AG10803 (cell line): Measurements from ENCODE around the gene LDB2.

ENCODE experiments used
- DNase-seq: peaks from one replicate; pipeline ENCODE4 v3.0.0; 2010; ENCODE audit warnings: low read depth
- H3K4me3 ChIP-seq: 2 replicates; pipeline ENCODE4 v1.5.1; 2011; ENCODE audit warnings: mild to moderate bottlenecking, low read length, control low read depth
- CTCF ChIP-seq: conservative IDR thresholded peaks from 2 replicates; pipeline ENCODE4 v1.5.1; 2011; ENCODE audit warnings: mild to moderate bottlenecking, low read length, control low read depth, inconsistent platforms

LDB2 gene

GRCh38 chr4:16896881-16897750, 1.3 kb downstream of the LDB2 start:
- no peak for TF ChIP-seq CTCF
- peak overlapping the region; percentile 77 for H3K4me3 ChIP-seq
- peak; percentile 72 for DNase-seq

GRCh38 chr4:16894406-16894805, 4.0 kb downstream of the LDB2 start:
- H3K4me3 ChIP-seq: 0 out of 2 replicates have a peak overlapping the region, but pooled peaks have one; percentile 3
- peak; percentile 30 for DNase-seq
- no peak for TF ChIP-seq CTCF

GRCh38 chr4:16893141-16893651, 5.2 kb downstream of the LDB2 start:
- no peak for TF ChIP-seq CTCF
- peak; percentile 59 for DNase-seq
- H3K4me3 ChIP-seq: peak overlapping the region; percentile 34

GRCh38 chr4:16890651-16891050, 7.8 kb downstream of the LDB2 start:
- no peak overlapping the region for H3K4me3 ChIP-seq
- TF ChIP-seq CTCF: no peak
- DNase-seq: no peak

GRCh38 chr4:16889945-16890344, 8.5 kb downstream of the LDB2 start:
- H3K4me3 ChIP-seq: no peak overlapping the region
- DNase-seq: no peak
- TF ChIP-seq CTCF: no peak

GRCh38 chr4:16887887-16888286, 10.6 kb downstream of the LDB2 start:
- no peak for DNase-seq
- H3K4me3 ChIP-seq: no peak overlapping the region
- no peak for TF ChIP-seq CTCF
